GM21619 (cell line): Measurements from ENCODE around the gene PCDH9.

ENCODE experiments used
- ATAC-seq: cut with Tn5 transposase; IDR thresholded peaks from one replicate; pipeline ENCODE4 v1.9.1; 2021; ENCODE audit not compliant: unreplicated experiment

Gene PCDH9

DNA sequence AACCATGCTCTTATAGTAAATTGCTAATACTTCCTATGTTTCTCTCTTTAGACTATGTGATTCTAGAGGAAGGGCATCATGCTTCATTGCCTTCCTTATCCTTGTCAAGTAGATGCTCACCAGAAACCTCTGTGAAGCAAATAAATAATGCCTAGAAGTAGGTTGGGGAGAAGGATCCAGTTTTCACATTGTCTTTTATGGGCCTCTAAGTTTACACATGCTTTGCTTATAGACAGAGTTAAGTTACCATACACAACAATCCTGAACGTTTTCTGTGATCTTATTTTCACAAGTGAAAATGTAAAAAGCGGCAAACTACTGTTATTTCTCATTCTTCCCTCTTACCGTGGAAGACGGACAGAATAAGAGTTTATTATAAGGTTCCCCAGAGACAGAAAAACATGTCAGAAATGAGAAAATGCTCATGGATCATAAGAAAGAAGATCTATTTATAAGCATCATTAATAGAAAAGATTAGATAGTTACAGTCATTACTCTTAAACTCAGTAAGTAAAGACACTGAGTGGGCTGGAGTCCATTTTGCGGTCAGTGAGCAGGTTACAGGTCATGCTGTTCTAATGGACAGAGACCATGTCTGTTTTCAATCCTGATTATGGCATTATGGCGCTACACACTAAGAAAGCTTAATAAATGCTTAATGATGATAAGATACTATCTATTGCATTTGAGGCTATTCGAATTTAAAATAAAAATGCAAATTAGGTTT lies 723.9 kb downstream of the PCDH9 start:
- ATAC-seq = no peak

DNA sequence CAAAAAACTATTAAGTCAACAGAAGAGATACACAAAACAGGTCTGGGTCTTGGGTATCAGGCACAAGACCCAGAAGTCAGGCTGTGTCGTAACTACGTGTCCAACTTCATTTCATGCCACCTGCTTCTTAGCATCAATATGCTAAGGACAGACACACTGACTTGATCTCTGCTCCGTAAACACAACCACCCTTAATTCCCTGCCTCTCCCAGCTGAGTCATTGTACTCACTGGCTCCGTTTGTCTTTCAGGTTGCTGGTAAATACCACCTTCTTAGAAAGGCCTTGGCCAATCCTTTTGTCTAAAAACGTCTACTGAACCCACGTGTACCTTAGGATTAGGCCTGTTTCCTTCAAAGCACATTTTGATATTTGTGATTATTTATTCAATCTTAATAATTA lies 726.2 kb downstream of the PCDH9 start:
- no peak for ATAC-seq

DNA sequence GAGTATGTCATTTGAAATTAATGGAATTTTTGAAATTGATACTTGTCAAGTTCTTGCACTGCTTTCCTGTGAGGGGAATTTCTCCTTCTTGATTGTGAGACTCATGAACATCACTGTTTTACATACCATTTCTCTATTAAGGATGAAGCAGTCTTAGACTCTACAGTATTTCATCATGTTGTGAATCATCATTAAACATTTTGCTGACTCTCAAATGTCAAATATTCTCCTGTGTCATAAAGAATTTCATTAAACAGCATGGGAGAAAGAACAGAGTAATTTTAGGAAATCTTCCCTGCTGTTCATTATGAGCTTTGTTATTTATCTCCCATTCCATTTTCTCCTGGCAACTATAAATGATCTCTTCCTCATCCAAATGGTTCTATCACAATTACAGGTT lies 729.0 kb downstream of the PCDH9 start:
- ATAC-seq = no peak

DNA sequence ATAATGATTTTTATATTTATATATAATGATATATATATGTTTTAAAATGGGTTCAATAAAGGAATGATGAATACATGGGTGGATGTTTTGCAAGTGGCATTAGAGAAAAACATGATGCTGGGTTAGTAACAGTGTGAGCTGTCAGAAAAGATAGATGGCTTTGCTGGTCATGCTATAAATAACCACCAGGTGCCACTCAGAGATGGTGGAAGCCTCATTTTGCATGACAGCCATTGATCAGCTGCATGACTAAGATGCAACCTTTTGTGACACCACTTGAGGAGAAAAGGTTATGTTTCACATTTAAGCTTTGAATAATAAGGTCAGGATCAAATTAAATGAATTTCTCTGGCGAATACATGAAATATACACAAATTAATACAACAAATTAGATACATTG lies 737.7 kb downstream of the PCDH9 start:
- ATAC-seq = peak; percentile 91

DNA sequence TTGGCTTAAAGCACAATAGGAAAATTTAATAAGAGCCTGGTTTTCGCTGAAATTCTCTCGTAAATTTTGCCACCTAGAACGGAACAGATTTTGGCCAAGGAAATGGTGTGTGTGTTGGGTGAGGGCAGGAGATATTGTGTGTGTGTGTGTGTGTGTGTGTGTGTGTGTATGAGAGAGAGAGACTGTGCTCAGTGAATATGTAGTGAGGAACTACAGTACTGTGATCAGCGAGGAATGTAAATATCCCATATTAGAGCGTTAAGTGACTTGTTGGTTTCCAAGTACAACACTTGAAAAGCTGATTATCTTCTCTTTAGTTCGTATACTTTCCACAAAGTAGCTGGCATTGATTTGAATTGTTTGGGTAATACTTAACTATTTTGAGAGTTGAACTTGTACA lies 738.9 kb downstream of the PCDH9 start:
- no peak for ATAC-seq

DNA sequence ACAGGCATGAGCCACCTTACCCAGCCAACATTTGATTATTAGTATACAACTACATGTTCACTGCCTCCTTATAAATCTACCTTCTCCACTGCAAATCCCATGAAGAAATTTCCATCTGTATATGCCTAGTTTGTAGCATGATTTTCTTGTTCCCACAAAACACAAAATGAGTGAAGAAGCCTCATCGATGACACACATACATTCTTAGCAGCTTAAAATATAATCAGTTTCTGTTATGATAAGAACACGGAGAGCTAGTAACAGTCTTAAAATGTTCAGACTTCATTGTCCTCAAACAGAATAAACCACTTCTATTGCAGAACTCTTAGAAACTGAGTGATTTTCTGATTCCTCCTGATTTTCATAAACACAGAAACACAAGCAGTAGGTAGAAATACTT lies 740.5 kb downstream of the PCDH9 start:
- no peak for ATAC-seq

DNA sequence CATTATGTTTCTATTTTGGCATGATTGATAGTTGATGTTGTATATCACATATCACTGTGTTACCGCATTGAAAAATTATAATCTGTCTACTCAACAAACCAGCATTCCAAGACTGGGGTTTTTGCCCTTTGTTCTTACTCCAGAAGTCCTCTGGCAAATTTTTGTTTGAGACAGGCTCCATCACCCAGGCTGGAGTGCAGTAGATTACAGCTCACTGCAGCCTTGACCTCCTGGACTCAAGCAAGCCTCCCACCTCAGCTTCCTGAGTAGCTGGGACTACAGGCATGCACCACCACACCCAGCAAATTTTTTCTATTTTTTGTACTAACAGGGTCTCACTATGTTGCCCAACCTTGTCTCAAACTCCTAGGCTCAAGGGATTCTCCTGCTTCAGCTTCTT lies 741.0 kb downstream of the PCDH9 start:
- no peak for ATAC-seq

DNA sequence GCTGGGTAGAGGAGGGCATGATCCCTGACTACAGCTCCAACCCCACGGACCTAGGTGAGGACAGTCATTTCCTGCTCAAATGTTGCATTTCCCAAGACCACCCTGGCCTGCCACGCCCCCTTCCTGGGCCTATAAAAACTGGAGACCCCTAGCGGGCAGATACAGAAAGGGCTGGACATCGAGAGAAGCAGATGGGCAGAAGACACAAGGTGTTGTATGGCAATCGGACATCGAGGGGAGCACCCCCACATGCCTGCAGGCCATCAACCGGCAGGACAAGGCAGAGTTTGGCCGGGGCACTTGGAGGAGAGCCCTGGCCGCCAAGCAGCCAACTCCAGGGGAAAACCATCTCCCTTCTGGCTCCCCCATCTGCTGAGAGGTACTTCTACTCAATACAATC lies 746.4 kb downstream of the PCDH9 start:
- no peak for ATAC-seq

DNA sequence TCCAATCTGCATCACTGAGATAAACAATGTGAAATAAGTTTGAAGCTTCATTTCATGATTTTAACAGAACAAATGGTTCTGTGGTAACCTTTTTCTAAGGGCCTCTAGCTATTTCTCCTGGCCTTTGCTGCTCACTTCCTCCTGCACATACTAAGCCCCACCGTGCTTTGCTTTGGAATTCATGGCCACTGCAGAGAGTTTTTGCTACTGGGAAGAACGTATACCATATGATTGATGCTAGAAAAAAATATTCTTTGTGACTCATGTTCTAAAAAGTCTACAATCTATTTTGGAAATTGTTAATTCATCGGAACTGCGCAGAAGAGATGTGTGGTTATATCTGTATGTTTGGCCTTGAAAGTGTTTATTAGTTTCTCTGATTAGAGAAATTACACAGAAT lies 747.3 kb downstream of the PCDH9 start:
- ATAC-seq = no peak

DNA sequence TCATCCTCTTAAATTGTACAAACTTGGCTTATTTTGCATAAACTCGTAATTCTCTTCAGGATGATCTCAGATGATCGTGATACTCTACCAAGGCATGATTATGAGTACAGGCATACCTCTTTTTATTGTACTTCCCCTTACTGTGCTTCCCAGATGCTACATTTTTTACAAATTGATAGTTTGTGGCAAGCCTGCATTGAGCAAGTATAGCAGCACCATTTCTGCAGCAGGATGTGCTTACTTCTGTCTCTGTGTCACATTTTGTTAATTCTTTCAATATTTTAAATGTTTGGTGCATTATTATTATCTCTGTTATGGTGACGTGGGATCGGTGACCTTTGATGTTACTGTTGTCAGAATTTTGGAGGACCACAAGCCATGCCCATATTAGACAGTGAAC lies 752.3 kb downstream of the PCDH9 start:
- ATAC-seq = no peak

DNA sequence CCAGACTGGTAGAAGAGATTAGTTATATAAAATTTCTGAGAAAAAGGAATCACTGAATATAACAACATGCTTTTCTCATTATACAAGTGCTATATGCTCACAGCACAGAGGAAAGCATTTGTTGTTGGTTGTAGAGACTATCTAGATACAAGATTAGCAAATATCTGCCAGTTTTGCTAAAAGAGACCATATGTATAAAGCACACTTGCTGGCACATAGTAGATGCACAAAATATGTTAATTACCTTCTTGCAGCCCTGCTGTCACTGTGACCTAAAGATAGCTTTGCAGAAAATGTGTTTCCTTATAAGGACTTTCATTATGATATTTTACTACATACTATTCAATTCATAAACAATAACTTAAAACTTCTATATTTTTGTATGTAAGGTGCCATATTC lies 755.1 kb downstream of the PCDH9 start:
- no peak for ATAC-seq

DNA sequence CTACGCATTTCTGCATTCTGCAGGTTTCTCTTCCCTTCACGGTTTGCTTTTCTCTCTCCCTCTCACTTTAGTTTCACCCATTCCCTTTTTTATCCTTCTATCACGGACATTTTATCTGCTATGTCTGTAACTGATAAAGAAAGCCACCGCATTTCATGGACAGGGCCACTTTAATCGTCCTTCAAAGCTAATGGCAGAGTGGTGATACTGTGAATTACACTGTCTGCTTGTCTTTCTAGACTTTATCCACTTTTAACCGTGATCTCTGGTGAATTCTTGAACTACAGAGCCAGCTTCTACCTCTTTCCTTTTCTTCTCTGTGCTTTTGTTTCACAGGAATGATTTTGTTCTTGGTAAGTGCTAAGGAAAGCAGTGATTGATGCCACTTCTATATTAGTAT lies 760.4 kb downstream of the PCDH9 start:
- no peak for ATAC-seq

DNA sequence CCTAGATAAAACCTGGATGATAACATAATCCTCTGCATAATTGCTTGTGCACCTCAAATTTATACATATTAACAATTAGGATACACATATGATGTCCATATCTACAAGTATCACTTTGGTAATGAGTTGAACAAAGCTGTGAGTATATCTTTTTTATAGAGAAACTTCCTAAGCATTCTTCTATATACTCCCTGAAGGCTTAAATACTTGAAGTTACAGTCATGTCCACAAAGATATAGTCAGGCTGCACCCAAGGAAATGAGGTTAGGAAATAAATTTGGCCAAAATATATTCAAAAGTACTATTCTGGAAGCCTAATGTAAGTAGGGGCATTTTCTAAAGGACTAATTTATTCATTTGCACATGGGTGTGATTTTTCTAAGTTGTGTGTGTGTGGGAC lies 761.5 kb downstream of the PCDH9 start:
- no peak for ATAC-seq

DNA sequence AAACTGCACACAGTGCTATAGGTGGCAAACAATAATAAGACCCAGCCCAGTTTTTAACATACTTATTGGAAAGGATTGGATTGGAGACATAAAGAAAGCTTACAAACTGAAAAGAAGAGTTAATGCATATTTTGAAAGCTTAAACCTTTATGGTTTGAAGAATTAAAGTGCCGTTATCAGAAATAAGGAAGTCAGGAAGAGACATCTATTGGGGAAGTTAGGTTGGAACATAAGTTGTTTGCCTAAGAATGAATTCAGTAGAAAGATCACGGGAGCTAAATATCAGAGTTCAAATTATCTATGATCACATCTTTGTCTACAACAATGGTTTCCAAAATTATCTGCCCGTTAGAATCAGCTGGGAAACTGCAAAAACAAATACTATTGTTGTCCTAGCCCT lies 767.9 kb downstream of the PCDH9 start:
- ATAC-seq = no peak

DNA sequence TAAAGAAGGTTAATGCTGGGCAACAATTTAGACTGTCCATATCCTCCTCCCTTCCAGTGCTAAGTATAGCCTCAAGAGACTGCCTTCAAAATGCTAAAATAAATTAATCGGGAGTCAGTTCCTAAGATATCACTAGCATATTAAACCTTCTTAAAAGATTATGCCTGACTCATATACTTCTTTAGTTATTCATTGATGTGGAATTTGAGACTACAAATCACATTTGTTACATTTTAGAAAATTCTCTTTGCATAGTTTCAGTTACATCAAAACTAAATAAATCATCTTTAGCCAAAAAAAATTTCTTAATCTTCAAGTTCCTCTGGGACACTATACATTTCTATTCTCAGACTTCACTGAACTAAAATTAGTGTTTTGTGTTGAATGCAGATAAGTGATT lies 769.1 kb downstream of the PCDH9 start:
- no peak for ATAC-seq

DNA sequence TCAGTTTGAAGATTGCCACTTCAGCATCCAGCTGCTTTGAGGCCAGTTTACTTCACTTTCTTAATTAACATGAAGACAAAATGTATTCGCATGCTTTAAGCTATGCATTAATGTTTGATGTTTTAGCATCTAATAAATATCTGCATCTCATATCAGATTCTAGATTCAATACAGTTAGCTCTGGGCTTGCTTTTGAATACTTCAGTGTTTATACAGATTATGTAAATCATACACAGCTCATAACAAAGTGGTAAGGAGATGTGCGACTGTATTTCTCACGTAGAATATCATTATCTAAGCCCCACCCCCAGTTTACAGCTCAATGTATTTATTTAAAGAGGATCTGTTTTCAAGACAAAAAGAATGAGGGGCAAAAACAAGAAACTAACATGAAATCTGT lies 770.5 kb downstream of the PCDH9 start:
- ATAC-seq = no peak

DNA sequence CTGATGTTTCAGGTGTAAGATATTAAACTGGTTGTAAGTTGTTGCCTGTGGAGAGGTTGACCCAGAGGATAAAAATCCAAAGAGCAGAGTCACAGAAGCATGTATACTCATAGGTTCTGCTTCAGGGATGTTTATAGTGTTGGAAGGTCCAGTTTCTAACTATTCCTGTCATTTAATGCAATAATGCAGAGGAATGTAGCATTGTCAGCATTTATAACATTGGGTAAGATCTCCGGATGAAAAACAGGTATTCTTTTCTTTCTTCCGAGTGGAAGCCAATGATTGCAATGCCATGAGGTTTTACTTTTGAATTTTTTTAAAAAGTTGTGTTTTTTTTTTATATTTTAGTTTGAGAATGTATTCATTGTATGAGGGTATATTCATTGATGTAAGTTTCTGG lies 771.0 kb downstream of the PCDH9 start:
- no peak for ATAC-seq

DNA sequence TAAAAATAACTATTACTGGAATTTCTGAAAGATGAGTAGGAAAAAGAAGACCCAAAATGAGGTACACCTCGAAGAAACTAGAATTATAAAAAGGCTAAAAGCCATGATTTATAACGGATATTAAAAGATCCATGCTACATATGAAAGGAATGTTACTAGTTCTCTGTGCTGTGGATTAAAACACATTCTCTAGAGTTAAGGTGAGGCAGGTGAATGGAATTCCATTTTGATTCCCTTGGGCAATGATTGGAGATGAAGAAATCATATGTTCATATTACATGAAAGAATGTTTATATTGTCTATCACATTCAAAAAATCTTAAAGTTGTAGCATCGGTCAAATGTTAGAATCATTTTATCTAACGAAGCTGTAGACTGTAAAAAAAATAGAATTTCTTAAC lies 783.7 kb downstream of the PCDH9 start:
- ATAC-seq = no peak

DNA sequence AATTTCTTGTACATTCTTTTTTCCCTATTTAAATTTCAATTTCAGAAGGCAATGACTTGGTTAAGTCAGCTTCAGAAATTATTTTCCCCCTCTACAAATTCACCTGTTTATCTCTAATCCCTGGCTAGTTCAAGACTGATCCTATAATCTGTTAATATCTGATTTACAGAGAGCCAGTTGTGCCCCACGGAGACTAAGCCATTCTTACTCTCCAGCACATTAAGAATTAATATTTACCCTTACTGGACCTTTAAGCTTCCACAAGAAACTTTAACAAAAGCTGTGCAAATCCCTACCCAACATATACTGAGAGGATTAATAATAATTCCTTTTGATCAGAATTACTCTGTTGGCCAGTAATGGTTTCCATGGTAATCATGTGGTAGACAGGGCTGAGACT lies 786.2 kb downstream of the PCDH9 start:
- ATAC-seq = no peak

DNA sequence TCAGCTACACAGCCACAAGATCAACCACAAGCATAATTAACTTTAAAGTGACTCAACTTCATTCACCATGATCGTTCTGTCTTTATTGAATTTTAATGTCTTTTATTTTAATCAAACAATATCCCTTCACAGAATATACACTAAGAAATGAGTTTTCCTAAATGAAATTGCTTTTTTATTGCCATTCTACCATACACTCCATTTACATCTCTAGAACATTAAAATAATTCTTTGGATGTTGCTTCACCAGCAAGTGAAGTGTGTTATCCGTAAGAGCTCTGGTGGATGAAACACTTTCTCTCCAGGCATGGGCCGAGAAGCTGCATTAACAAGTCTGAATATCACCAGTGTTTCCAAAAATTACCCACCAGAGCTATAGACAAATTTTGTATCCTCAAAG lies 789.2 kb downstream of the PCDH9 start:
- no peak for ATAC-seq

DNA sequence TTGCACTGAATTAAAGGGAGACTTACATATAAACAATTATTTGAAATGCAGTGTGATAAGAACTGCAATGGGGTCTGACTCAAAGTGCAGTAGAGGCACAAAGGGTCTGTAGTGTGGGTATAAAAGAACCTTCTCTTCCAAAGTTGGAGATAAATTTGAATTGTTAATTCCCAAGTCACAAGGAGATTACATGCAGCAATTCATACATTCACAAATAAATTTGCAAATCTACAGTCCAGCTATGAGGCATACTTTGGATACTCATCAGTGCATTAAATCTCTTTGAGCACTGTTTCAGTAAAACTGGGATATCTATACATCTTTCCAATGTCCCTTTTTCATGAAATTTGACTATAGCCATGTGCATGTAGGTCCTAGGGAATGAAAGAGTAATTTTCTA lies 799.4 kb downstream of the PCDH9 start:
- no peak for ATAC-seq

DNA sequence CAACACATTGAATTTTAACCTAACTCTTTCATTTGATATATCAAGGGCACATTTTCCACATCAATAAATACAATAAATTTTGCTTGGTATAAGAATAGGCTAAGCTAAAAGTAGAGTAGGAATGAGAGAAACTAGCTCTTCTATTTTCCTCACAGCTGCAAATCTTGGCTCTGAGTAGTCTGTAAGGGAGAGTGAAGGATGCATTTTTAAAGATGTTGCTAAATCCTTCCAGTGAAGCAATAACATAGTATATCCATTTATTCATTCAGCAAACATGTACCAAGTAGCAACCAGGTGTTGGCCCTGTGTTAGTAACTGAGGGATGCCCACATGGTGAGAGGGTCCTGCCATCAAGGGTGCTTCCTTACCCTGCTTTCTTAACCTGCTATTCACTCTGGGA lies 799.9 kb downstream of the PCDH9 start:
- no peak for ATAC-seq

DNA sequence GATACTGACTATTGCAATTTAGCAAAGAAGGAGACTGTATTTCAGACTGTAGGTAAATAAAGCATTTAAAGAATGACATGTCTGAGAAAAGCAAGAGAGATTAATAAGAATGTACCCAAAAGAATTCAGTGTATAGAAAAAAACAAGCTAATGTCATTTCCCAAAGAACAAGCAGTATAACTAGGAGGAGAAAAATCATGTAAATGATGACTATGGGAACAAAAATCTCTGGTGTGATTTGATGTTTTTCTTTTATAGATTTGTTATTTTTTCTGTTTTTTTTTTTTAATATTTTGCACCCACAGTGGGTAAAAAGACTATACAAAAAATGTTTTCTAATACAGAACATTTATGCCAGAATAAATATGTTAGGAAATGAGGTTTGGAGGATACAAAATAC lies 801.0 kb downstream of the PCDH9 start:
- no peak for ATAC-seq

DNA sequence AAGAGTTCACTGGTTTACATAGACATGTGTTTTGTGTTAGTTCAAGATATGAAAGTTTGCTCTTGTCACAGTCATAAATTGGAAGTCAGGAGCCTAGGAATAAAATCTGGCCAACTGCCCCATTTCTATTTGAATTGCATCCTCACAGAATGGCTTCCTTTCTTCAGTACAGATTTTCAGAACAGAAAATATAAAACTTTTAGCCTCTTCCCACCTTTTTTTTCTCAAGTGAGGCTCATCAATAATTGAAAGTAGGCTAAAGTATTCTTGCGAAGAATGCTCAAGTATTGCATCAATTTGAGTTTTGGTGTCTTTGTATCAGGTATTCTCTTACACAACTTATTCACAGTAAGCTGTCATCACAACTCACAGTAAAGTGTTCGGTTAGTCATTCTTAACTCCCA lies 802.7 kb downstream of the PCDH9 start:
- no peak for ATAC-seq
